Stimulated activated CD8-positive, alpha-beta memory T cell treated with anti-CD3 and anti-CD28 coated beads, Interleukin-2, amount 100 ng/mL, for 48 hours (primary cell): ENCODE data around the gene STK38L.

Experiments
- DNase-seq, 2 donors: peaks; one replicate each; pipeline ENCODE4 v3.0.0-alpha.2; 2020; ENCODE audit warnings: low read depth in 2 of 2

The STK38L gene

DNA sequence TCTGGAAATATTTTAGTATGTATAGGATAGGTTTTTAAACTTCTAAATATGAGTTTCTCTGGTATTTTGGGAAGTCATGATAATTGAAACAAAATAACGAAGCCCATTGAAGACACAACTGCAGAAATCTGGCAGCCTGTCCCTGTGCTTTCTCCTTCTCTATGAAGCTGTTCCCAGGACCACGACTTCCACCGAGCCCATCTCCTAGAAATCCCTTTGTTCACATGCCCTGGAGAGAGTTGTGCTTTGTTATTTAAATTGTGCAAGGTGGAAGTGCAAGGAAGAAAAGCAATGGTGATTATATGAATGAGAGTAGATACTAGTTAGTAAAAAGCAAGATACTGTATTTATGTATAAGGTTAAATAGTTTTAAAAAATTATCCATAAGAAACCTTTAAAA is 32.2 kb downstream of the STK38L start:
- DNase-seq, result no peak

DNA sequence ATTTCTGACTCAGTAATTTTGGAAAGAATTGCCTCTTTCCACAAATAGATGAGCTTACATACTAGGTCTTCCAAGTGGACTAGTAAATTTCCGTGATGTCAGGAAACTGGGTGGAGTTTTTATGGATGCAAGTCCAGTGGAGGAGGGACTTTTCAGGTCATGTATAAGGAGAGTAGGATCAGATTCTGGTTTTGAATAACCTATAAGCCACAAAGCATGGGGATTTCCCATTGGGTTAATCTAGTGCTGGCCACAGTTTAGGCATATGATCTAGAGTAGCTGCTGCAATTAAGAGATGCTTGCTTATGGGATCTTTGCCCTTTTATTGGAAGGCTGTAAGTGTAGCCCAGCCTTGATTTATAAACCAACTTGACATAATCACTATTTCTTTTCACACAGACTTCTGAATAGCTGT is 33.8 kb downstream of the STK38L start:
- no peak for DNase-seq

DNA sequence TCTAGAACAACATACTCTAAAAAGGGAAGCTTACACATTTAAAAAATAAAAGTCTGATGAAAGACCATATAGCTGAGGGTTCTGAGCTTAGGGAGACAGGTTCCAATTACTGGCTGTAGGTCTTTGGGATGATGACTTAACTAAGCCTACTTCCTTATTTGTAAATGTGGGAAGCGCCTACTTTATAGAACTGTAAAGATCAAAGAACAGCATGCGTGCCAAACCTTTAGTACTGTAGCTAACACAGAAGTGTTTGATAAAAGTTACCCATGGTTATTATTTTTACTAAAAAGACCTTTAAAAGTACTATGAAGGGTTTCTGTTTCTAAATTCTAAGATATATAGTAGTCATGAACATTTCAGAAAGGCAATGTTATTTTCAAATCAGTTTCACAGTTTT is 35.7 kb downstream of the STK38L start:
- no peak for DNase-seq

DNA sequence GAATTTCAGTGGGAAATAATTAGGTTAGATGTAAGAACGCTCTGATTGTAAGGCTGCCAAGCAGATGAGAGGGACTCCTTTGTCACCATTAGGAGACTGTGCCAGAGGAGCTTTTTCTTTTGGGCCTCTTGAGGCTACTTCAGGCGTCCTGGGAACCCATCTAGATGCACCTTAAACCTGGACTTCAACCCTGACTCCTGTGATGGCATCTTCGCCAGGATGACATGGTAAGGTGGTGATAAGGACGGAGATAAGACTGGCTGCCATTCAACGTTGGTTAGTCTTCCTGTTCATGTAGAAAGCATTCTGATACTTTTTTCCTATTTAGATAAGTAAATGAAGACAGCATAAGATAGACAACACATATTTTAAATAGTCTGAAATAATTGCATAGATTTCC is 36.3 kb downstream of the STK38L start:
- DNase-seq, result no peak

DNA sequence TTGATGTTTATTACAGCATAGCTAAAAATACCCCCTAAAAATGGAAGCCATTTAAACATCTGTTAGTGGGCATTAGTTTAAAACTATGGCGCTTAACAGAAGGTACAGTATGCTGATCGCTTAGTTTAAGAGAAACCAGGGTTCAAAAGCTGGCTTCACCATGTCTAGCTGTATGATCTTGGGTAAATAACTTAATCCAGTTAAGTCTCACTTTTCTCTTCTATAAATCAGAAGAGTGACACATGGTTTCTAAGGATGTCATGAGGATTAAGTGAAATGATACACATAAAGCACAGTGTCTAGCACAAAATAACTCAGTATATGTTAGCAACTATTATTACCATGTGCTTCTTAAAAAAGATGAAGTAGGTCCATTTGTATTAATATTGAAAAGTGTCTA is 38.7 kb downstream of the STK38L start:
- no peak for DNase-seq

DNA sequence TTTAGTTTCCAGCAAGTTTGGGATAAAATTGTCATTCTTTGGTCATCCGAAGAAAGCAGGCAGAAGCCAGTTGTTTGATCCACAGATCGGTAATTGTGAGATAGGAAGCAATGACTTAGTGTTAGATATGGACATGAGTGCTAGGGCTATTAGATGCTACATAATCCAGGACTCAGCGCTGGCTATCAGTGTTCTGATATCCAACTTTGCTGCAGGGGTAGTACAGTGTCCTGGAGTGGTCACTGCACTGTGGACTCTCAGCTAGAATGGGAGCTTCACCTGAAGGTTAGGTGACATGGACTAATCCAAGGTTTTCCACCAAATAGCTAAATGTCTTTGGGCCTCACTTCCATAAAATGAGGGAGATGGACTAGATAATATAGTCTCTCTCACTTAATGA is 39.9 kb downstream of the STK38L start:
- no peak for DNase-seq

DNA sequence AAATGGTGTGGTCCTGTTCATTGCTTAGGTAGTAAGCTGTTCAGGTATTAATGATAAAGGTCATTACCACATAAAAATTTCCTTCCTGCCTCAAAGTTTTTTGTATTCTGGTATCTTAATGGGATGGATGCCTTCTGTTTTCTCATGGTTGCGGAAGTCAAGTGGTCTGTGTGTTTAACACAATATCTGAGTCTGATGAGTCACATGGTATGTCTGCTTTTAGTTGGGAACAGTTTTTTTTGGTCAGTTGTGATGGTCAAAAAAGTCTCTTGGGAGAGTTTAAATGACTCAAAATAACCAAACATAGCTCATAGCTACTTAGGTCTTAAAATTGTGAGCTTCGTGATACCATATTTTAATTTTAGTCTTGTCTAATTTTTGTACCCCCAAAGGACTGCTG is 40.7 kb downstream of the STK38L start:
- no peak for DNase-seq

DNA sequence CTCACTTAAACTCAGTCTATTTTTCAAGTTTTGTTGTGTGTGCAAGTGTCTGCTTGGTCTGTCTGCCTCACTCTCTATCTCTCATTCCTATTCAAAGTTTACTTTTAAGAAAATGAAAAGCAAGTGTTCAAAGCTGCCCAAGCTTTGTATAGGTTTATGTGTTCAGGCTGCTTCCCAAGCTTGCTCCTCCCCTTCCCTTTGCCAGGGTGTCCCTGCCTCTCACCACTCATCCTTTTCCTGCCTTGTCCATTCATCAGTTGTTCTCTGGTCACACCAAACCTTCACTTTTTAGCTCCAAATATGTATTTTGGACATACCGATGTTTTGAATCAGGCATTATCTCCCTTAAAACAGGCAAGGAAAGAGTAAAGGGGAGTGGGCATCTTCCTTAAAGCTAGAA is 41.3 kb downstream of the STK38L start:
- no peak for DNase-seq

DNA sequence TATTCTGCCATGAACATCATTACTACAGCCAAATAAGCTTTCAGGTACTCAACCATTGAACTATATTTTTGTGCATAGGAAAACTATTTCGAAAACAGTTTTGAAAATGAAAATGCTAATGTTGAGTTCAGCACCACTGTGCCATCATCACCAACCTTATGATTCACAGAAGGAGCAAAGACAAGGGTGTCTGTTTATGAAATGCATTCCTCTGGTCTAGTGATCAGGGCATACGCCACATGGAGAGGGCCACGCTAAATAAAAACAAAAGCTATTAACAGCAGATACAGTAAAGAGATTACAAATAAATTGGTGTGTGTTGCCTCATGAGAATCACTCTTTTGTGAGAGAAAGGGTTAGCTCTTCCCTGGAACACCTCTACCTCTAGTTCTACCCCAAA is 45.3 kb downstream of the STK38L start:
- DNase-seq, result no peak

DNA sequence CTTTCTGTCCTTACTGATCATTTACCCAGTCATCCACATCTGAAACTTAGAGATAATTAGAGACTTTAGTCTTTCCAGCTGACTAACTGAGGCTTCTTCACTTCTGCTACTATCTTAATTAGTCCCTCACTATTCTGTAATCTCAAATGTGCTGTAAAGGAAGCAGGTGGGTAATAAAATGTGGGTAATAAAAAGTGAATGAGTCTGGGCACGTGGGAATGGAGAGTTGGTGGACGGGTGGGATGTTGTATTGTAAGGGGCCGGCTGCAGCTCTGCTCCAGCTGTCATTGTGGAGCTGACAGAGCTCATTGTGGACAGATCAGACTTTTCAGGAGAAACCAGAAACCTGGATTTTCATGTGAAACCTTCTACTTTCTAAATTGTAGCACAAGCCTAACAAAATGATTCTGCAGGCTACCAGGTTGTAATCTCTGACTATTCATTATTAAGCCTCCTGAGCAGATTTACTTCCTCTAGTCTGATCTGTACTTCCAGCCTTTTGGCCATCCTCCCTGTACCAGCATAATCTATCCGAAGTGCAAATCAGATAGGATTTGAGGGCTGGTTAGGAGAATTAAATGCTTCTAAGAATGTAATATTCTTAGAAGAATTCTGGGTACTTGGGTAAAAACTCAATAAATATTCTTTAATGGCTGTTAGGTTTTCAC is 46.5 kb downstream of the STK38L start:
- no peak for DNase-seq

DNA sequence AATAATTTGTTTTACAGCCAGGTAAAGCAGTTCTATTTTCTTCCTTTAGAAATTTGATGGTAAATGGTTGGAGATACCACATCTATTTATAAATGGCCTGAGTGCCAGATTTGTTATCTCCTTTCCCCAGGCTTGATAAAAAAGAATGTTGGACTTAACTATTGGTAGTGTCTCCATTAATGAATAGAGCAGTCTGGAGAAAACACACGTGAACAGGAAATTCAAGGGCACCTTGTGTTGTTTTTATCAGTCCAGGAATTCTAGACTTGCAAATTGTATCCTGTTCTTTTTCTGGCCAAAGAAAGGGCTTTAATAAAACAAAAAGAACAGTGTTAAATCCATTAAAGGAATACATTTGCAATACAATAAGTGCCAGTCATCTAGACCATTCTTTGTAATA is 47.8 kb downstream of the STK38L start:
- DNase-seq, result no peak

DNA sequence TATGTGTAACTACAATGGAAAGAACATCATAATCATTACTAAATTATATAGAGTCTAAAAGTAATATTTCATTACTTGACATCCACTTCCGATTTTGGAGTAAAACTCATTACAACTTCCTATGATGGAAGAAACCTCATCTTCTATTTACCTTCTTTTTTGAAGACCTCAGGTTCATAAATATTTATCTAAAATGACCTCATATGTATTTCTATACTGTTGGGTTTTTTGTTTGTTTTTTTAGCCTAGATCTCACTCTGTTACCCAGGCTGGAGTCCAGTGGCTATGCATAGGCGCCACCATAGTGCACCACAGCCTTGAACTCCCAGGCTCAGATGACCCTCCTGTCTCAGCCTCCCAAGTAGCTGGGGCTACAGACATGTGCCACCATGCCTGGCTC is 48.6 kb downstream of the STK38L start:
- DNase-seq, result no peak

DNA sequence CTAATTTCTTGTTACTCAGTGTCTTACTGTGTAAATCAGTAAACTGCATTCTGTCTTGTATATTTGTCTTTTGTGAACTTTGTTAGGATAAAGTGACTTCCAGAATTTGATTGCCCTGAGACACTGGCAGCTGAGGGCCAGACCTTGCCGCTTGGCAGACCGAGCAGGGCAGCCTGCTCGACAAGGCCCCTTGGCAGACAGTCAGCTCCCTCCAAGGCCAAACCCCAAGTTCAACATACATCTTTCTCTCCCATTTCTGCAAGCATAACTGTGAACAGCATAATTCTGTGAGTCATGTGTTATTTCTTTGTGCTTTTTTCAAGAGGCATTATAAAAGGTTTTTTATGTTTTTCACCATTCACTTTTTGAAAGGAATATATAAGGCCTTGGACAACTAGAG is 49.4 kb downstream of the STK38L start:
- DNase-seq, result no peak

DNA sequence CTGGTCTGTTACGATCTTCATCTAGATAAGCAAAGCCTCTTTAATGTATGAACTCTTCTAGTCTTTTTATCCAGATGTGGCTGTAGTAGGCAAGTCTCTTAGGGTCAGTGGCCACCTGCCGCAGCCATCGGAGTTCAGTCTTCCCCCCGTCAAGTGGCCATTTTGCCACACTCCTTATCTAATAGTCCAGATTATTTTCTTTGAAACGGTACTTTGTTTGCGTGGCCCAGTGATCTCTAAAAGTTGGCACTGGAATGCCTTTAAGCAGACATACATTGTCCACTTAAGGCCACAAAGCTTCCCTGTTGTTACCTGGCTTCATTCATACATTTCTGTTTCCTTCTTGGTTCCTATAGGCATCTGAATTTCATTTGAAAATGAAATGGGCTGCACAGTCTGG is 52.6 kb downstream of the STK38L start:
- DNase-seq, result no peak

DNA sequence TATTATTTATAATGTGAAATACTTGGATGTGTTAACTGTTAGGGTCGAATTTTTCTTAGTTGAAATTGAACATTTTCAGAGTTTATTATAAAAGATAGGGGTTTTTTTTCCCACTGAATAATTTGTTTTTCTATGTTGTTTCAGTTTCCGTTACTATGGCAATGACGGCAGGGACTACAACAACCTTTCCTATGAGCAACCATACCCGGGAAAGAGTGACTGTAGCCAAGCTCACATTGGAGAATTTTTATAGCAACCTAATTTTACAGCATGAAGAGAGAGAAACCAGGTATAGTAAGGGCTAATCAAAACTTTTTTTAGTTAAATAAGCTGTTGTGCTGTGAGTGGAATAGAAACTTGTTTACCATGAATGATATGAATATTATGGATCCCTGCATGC is 53.5 kb downstream of the STK38L start:
- no peak for DNase-seq

DNA sequence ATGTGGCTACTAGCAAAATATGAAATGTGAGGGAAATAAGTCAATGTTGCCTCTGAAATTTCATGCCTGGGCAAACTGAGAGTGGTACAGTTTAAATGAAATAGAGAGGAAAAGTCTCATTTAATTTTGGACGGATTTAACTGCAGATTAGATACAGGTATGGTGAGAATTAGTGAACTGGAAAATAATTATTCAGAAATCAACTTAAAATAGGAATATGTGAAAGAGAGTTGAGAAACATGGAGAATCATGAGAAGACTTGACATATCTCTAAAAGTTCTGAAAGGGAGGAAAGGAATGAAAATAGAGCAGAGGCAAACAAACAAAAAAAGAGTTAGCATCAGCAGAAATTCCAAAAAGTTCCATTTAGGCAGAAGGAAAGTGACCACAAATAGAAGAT is 55.0 kb downstream of the STK38L start:
- DNase-seq, result no peak

DNA sequence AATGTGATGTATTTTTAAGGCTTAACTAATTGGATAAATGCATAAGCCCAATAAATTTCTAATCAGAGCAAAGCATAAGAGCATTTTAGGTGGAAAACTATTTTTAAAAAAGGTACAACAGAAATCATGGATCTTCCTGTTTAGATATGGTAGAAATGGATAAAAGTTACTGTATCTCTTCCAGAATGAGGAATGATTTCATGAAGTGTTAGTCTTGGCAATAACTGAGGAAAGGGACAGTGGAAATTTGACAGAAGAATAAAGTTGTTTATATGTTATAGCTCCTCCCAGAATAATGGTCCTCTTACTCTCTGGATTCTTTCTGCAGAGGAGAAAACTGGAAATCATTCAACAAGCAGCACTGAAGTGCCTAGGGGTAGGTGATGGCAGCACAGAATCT is 56.1 kb downstream of the STK38L start:
- no peak for DNase-seq

DNA sequence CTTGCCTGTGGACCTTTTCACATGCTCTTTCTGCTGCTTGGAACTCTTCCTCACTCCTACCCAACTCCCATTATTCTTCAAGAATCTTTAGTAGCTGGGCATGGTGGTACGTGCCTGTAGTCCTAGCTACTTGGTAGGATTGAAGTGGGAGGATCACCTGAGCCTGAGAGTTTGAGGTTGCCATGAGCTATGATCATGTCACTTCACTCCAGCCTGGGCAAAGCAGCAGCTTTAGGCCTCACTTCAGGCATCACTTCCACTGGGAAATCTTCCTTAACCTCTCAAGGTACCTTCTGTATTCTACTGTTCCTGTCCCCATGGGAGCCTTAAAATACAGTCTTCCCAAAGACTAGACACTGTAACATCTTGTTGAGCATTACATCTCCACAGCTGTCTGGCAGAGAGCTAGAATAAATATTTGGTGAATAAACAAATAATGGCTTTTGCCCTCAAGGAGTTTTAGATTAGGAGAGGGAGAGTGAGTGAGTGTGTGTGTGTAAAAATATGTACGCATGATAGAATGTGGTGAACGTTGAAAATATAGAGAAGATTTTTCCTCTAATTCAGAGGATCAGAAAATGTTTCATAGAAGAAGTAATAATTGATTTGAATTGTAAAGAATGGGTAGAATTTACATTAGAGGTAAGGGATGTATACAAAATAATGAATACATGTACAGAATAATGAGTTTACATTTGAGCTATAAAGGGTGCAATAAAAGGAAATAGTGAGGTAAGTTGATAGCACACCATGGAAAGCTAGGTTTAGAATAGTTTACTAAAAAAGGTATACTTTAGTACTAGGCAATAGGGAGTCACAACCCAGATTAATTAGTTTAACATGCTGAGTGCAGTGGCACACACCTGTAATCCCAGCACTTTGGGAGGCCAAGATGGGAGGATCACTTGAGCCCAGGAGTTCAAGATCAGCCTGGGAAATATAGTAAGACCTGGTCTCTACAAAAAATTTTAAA is 59.3 kb downstream of the STK38L start:
- DNase-seq, result no peak

DNA sequence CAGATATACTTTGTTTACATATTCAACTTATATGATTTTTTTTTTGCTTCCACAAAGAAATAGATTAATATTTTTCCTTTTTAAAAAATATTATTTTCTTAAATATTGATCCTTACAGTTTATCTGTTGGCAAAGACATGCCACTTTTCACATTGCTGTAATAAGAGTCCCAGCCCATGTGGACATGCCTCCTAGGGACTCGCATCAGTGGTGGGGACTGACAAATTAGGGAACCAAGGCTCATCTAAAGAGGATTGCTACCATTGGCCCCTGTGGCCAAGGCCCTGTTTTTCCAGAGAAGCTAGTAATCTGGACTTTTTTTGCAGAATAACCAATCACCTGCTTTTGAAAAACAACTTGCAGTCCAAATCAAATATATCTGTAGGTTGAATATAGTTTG is 60.8 kb downstream of the STK38L start:
- no peak for DNase-seq

DNA sequence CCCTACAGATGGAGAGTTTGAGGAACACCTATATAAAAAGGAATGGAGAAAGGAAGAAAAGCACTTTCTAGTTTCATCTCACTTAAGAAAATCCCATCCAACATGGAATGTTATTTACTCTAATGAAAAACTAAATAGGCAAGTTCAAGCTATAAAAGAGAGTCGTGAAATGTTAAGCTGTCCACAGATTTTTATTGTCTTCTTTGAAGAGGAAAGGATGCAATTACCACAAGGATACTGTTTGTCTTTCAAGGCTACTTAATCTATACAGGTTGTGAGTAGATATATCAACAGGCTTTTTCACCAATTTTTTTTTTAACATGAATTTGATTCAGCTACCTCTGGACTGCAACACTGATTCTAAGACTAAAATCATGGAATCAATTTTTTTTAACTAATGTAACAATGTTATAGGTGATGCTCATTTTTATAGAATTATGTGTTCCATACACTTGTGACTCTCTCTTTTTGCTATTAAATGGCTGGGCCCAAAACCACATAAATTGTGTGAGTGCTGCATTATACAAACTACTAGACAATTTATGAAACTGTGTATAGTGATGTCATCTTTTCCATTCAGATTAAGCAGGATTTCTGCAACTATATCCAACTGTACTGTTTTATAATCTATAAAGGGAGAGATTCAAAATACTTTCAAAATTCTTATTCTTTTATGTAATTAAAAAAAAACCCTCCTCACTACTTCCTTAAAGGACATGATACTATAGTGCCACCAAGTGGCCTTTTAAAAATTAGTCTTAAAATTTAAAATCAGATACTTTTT is 61.8 kb downstream of the STK38L start:
- no peak for DNase-seq

DNA sequence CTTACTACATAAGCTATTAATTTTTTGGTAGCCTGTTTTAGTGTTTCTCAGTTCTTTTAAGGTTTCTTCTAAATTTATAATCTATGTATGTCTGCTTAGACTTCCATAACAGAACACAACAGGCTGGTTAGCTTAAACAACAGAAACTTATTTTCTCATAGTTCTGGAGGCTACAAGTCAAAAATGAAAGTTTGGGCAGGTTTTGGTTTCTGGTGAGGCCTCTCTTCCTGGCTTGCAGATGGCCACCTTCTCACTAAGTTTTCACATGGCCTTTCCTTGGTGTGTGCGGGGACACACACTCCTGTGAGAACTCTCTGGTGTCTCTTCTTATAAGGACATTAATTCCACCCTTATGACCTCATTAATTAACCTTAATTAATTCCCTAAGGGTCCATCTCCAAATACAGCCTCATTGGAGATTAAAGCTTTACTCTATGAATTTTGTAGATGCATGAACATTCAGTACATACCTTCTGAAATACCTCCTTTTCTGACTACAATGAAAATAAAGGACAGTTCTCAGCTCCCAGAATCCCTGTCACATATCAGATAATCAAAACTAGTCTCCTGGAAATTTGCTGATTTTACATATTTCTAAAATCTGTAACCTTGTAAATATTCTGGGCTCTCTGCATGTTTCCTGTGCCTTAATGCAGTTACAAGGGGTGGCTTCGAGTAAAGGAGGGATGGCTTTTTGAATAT is 65.4 kb downstream of the STK38L start:
- DNase-seq, result no peak

DNA sequence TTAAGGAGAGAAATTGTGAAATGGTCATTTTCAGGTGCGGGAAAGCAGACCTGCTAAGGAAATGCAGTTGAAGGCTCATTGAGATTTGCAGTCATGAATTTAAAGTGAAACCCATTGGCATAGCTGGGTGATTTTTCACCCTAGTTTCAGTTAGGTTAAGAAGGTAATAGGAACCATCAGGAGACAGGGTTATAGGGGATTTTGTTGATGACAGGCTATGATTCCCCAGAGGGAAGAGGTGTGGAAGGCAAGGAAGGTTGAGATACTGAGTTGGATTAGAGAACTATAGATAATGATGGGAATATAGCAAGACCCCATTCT is 65.9 kb downstream of the STK38L start:
- no peak for DNase-seq
